Right lobe of liver (tissue), 6 donors: ENCODE results near the gene NSRP1. TPM values are rescaled to one million over a fixed set of nuclear protein-coding genes. Genes with fewer than 3 reads are reported as not detected.
"Not testable (repeated sequence)": the region's sequence is repeated elsewhere in the genome, so short reads cannot be mapped to it uniquely, and the experiment has no call there.

Experiments used
- ATAC-seq, 4 donors: fragments of 200-7000 bp; cut with Tn5 transposase; one replicate each; pipeline ENCODE4 v1.9.1; 2020; ENCODE audit warnings: mild to moderate bottlenecking in 4 of 4, moderate library complexity in 4 of 4
- DNase-seq, 3 donors: peaks; one replicate each; pipeline ENCODE4 v3.0.0-alpha.2; 2020
- H3K27ac ChIP-seq, 3 donors: fragments of 200-600 bp; one replicate each; pipeline ENCODE4 v1.8.0; 2022
- H3K27me3 ChIP-seq, 2 donors: fragments of 200-600 bp; one replicate each; pipeline ENCODE4 v1.8.0; 2022
- H3K36me3 ChIP-seq, 4 donors: fragments of 200-600 bp; sonication (generic) in 1 of 4; one replicate each; pipeline versions ENCODE4 v1.5.1 to v1.8.0; 2017 to 2022; ENCODE audit warnings: control low read depth in 1 of 4
- H3K4me1 ChIP-seq, 4 donors: fragments of 200-600 bp; sonication (generic) in 1 of 4; one replicate each; pipeline versions ENCODE4 v1.5.1 to v1.8.0; 2017 to 2022; ENCODE audit warnings: control low read depth in 1 of 4
- H3K4me3 ChIP-seq, 3 donors: fragments of 200-600 bp; one replicate each; pipeline ENCODE4 v1.8.0; 2022
- H3K9me3 ChIP-seq, 4 donors: fragments of 200-600 bp; sonication (generic) in 1 of 4; one replicate each; pipeline versions ENCODE4 v1.5.1 to v1.8.0; 2017 to 2022; ENCODE audit warnings: control low read depth in 1 of 4
- POLR2A ChIP-seq: fragments of 450-650 bp; IDR thresholded peaks from one replicate; pipeline ENCODE4 v1.6.1; 2017; ENCODE audit warnings: antibody characterized with exemption, mild to moderate bottlenecking
- WGBS: methylation state at CpG from one replicate; pipeline ENCODE4 v1.1.6; 2018; ENCODE audit warnings: low coverage, low lambda C conversion rate; ENCODE audit not compliant: insufficient coverage; ENCODE audit errors: missing lambda C conversion rate; 5-methylcytosine and 5-hydroxymethylcytosine counted together
- intact Hi-C, 2 donors: fragments of 100-400 bp; cut with DNase I; formaldehyde crosslinking; loops; one replicate each; pipeline versions ENCODE4 v1.11.2 to v1.14.1; 2022
- total RNA-seq, 6 experiments: library from RNA; depleted of rRNA in 2 of 6; stranded (reverse); fragments of >200 nt in 2 of 6; fragmentation: NEBNext Ultra II Directional in 3 of 6; extraction: Animal tissue kit (Norgen Biotek cat#: 25700) in 3 of 6; gene quantifications; one replicate each; pipeline versions ENCODE4 v1.1.0 to v1.2.4, GENCODE V29; 2016 to 2023
- TF ChIP-seq, protein P1 (sequence below), 4 donors: fragments of 200-600 bp in 3 of 4; fragments of 450-650 bp in 1 of 4; IDR thresholded peaks; one replicate each; pipeline versions ENCODE4 v1.5.1 to v1.8.0; 2016 to 2022; ENCODE audit warnings: antibody characterized with exemption in 4 of 4, mild to moderate bottlenecking in 2 of 4
- donor health status: DM: no; HTN: yes; CAD: no.
- donor health status: DM: no; HTN: no; CAD: no.
- donor health status: DM: no; HTN: no; CAD: no.
- donor health status: DM: no; HTN: yes; CAD: no.
- donor health status: DM: no; HTN: yes; CAD: no.

The NSRP1 gene
- total RNA-seq, 6 experiments from 2014 or later: 5.8 to 11.7 (median 8.1) TPM

DNA sequence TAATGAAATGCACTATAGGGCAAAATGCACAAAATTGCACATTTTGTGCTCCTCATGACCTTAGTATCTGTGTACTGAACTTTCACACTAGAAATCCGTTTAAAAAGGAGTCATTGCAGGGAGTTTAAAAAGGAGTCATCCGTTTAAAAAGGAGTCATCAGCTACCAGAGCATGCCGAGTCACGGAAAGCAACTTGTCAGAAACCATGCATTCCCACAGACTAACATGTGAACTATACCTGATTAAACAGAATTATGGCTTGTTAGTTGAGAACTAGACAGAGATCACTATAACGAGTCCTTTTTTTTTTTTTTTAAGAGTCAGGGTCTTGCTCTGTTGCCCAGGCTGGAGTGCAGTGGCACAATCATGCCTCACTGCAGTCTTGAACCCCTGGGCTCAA lies 83.0 kb downstream of the NSRP1 start:
- intact Hi-C loops: no loop called here
- H3K36me3 ChIP-seq: no peaks in the 10 kb centered on the region
- TF ChIP-seq, protein P1, sequence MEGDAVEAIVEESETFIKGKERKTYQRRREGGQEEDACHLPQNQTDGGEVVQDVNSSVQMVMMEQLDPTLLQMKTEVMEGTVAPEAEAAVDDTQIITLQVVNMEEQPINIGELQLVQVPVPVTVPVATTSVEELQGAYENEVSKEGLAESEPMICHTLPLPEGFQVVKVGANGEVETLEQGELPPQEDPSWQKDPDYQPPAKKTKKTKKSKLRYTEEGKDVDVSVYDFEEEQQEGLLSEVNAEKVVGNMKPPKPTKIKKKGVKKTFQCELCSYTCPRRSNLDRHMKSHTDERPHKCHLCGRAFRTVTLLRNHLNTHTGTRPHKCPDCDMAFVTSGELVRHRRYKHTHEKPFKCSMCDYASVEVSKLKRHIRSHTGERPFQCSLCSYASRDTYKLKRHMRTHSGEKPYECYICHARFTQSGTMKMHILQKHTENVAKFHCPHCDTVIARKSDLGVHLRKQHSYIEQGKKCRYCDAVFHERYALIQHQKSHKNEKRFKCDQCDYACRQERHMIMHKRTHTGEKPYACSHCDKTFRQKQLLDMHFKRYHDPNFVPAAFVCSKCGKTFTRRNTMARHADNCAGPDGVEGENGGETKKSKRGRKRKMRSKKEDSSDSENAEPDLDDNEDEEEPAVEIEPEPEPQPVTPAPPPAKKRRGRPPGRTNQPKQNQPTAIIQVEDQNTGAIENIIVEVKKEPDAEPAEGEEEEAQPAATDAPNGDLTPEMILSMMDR (IDR thresholded peaks at IDR 0.05): no peak
- no peak for TF ChIP-seq POLR2A
- H3K27ac ChIP-seq: no peak overlapping the region
- H3K27me3 ChIP-seq: no peaks in the 10 kb centered on the region
- DNase-seq: no peak
- no peak for ATAC-seq
- no peaks in the 10 kb centered on the region for H3K4me1 ChIP-seq
- WGBS: 73% methylated on average over 5 of the region's 5 CpGs
- H3K4me3 ChIP-seq: no peak overlapping the region
- no peaks in the 10 kb centered on the region for H3K9me3 ChIP-seq

DNA sequence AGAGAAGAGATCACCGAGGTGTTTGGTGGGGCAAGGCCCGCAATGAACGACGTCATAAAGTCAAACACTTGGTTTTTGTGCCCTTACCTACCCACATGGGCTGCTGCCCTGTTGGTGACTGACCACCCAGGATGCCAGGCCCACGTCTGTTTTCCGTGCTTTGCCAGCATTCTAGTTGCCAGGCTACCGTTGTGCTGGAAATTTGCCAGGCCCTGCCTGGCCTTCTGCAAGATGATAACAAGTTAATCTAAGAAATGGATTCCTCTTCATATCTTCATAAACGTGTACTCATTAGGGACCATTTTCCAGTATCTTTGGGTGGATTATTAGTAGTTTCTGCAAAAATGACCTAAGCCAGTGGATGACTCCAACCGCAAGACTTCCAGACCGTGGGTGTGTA lies 83.5 kb downstream of the NSRP1 start:
- 60% methylated on average over 6 of the region's 10 CpGs for WGBS
- TF ChIP-seq, protein P1 (IDR thresholded peaks at IDR 0.05): no peak
- TF ChIP-seq POLR2A: no peak
- Histone ChIP-seq H3K27me3 (no peaks in the 10 kb centered on the region), H3K4me3 (no peak overlapping the region), H3K36me3 (no peaks in the 10 kb centered on the region), H3K9me3 (no peaks in the 10 kb centered on the region), H3K27ac (no peak overlapping the region), H3K4me1 (no peaks in the 10 kb centered on the region)
- no peak for DNase-seq
- ATAC-seq: no peak
- intact Hi-C loops: no loop called here

DNA sequence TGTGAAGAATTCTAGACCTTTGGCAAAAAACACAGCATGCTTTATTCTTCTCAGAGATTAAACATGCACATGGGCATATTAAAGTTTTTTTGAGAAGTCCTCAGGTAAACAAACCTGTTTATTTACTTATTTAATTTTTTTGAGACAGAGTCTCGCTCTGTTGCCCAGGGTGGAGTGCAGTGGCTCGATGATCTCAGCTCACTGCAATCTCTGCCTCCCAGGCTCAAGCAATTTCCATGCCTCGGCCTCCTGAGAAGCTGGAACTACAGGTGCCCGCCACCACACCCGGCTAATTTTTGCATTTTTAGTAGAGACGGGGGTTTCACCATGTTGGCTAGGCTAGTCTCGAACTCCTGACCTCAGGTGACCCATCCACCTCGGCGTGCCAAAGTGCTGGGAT lies 84.0 kb downstream of the NSRP1 start:
- DNase-seq, H3K27ac ChIP-seq, ATAC-seq, H3K9me3 ChIP-seq, H3K27me3 ChIP-seq, H3K4me1 ChIP-seq, H3K36me3 ChIP-seq, H3K4me3 ChIP-seq, intact Hi-C loops: not testable (repeated sequence)
- 93% methylated on average over 6 of the region's 9 CpGs for WGBS

DNA sequence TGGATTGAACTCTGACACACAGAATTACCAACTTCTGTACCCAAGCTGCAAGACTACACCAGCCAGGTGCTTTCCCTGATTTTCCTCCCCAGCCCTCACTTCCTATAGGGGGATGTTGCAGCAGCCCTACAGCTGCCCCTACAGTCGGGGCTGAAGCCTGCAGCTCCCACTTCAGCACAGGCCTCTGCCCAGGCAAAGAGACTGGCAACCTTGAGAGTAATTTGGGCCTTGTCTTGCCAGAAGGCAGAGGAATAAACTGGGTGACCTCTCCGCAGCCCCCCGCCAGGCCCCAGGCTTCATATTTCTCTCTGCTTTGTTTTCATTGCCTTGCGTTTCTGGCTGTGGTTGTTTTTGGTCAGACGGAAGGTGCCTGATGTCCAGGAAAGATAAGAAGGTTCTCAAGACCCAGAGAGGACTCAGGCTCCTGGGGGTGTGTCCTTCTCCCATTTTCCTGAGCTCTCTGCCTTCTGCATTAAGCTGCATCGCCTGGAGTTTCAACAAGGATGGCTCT lies 86.9 kb downstream of the NSRP1 start:
- H3K27me3 ChIP-seq: no peaks in the 10 kb centered on the region
- no peaks in the 10 kb centered on the region for H3K4me1 ChIP-seq
- H3K4me3 ChIP-seq: no peak overlapping the region
- DNase-seq (no peak), ATAC-seq (no peak)
- no peak overlapping the region for H3K27ac ChIP-seq
- TF ChIP-seq POLR2A: no peak
- TF ChIP-seq, protein P1 (IDR thresholded peaks at IDR 0.05): no peak
- intact Hi-C loops: no loop called here
- 87% methylated on average over 4 of the region's 6 CpGs for WGBS
- no peaks in the 10 kb centered on the region for H3K36me3 ChIP-seq
- no peaks in the 10 kb centered on the region for H3K9me3 ChIP-seq

DNA sequence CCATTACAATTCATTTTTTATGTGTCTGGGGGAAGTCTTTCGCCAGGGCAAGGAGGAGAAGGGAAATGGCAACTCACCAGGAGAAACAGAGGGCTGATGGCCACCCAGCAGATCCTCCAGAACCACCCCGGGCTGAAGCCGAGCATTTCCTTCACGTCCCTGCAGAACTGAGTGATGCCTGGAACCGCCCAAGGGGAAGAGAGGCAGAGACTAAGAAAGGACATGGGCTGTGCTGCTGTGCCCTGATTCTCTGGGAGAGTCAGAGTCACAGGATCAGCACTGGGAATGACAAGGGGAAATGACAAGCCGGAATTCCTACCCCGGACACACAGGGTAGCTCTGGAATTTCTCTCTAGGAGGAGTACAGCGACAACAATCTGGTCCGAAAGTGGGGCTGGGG lies 91.0 kb downstream of the NSRP1 start:
- WGBS: 53% methylated on average over 7 of the region's 9 CpGs
- Histone ChIP-seq H3K9me3 (no peaks in the 10 kb centered on the region), H3K4me1 (no peaks in the 10 kb centered on the region), H3K4me3 (no peak overlapping the region), H3K36me3 (no peaks in the 10 kb centered on the region), H3K27me3 (no peaks in the 10 kb centered on the region), H3K27ac (no peak overlapping the region)
- ATAC-seq (peak in 3 of 4 donors; percentile 44 to 80 (median 58)), DNase-seq (no peak)
- TF ChIP-seq, protein P1 (IDR thresholded peaks at IDR 0.05): no peak
- no peak for TF ChIP-seq POLR2A
- intact Hi-C loops: no loop called here
